Mesendoderm (in vitro differentiated cells): ENCODE measurements around the gene CDKL5.
A peak's percentile ranks its signal among the peaks of the same experiment; 100 is the strongest.

Experiments used
- DNase-seq: peaks from one replicate; pipeline ENCODE4 v3.0.0; 2013
- H2AK5ac ChIP-seq: 2 replicates; pipeline ENCODE4 v1.6.1; 2013; ENCODE audit warnings: low read length, inconsistent platforms
- H2BK120ac ChIP-seq: 2 replicates; pipeline ENCODE4 v1.6.1; 2013; ENCODE audit warnings: low read depth, mild to moderate bottlenecking, low read length, moderate library complexity, mixed read lengths
- H2BK15ac ChIP-seq: replicated peaks from 2 replicates; pipeline ENCODE4 v1.6.1; 2013; ENCODE audit warnings: low read depth, mild to moderate bottlenecking, moderate library complexity
- H2BK5ac ChIP-seq: 2 replicates; pipeline ENCODE4 v1.6.1; 2013; ENCODE audit warnings: low read length, inconsistent platforms
- H3K18ac ChIP-seq: 2 replicates; pipeline ENCODE4 v1.6.1; 2013; ENCODE audit warnings: mild to moderate bottlenecking, low read length, mixed read lengths
- H3K23ac ChIP-seq: one replicate; pipeline ENCODE4 v1.6.1; 2013; ENCODE audit warnings: low read length
- H3K27ac ChIP-seq: 2 replicates; pipeline ENCODE4 v1.5.1; 2013; ENCODE audit warnings: low read depth, mild to moderate bottlenecking, inconsistent platforms, low read length, moderate library complexity
- H3K27me3 ChIP-seq: 2 replicates; pipeline ENCODE4 v1.6.1; 2013; ENCODE audit warnings: low read length, control low read depth, mild to moderate bottlenecking, inconsistent platforms; ENCODE audit not compliant: insufficient read depth, poor library complexity
- H3K36me3 ChIP-seq: 2 replicates; pipeline ENCODE4 v1.6.1; 2013; ENCODE audit warnings: low read length, inconsistent platforms; ENCODE audit not compliant: control insufficient read depth, insufficient read depth
- H3K4ac ChIP-seq: one replicate; pipeline ENCODE4 v1.6.1; 2013; ENCODE audit warnings: low read depth, mild to moderate bottlenecking, low read length, moderate library complexity
- H3K4me1 ChIP-seq: 2 replicates; pipeline ENCODE4 v1.6.1; 2013; ENCODE audit warnings: low read depth, low read length, inconsistent platforms; ENCODE audit not compliant: control insufficient read depth
- H3K4me2 ChIP-seq: 2 replicates; pipeline ENCODE4 v1.6.1; 2013; ENCODE audit warnings: low read length
- H3K4me3 ChIP-seq: 2 replicates; pipeline ENCODE4 v1.5.1; 2013; ENCODE audit warnings: mild to moderate bottlenecking, low read length
- H3K56ac ChIP-seq: one replicate; pipeline ENCODE4 v1.6.1; 2013; ENCODE audit warnings: low read length
- H3K79me1 ChIP-seq: 2 replicates; pipeline ENCODE4 v1.6.1; 2013; ENCODE audit warnings: low read length, inconsistent platforms
- H3K79me2 ChIP-seq: 2 replicates; pipeline ENCODE4 v1.6.1; 2013; ENCODE audit warnings: mild to moderate bottlenecking, low read length; ENCODE audit not compliant: control insufficient read depth, insufficient read depth
- H3K9ac ChIP-seq: 2 replicates; pipeline ENCODE4 v1.6.1; 2013; ENCODE audit warnings: low read length, inconsistent platforms
- H4K5ac ChIP-seq: one replicate; pipeline ENCODE4 v1.6.1; 2013; ENCODE audit warnings: low read length
- H4K8ac ChIP-seq: one replicate; pipeline ENCODE4 v1.6.1; 2013; ENCODE audit warnings: low read depth, mild to moderate bottlenecking, control low read depth, low read length, moderate library complexity
- WGBS: extraction: QIAGEN DNeasy Blood & Tissue Kit; methylation state at CpG from one replicate; pipeline ENCODE4 v1.1.7; 2013; ENCODE audit warnings: low lambda C conversion rate, missing lambda C conversion rate; ENCODE audit not compliant: insufficient coverage; ENCODE audit errors: extremely low coverage; 5-methylcytosine and 5-hydroxymethylcytosine counted together

CDKL5 gene

GRCh38 chrX:18674788-18675735, 249.7 kb downstream of the CDKL5 start:
- no peaks in the 10 kb centered on the region for H3K27me3 ChIP-seq
- H3K27ac ChIP-seq: no peak overlapping the region
- no peaks in the 10 kb centered on the region for H3K79me2 ChIP-seq
- H4K8ac ChIP-seq: no peak overlapping the region
- no peak overlapping the region for H2AK5ac ChIP-seq
- H3K18ac ChIP-seq: peak overlapping the region; percentile 60
- peak overlapping the region; percentile 51 for H3K9ac ChIP-seq
- H2BK5ac ChIP-seq: no peak overlapping the region
- H2BK120ac ChIP-seq: no peak overlapping the region
- no peak overlapping the region for H3K4me2 ChIP-seq
- H3K56ac ChIP-seq: peak overlapping the region; percentile 78
- no peak overlapping the region for H4K5ac ChIP-seq
- peak; percentile 70 for DNase-seq
- H3K4me1 ChIP-seq: no peaks in the 10 kb centered on the region
- H3K36me3 ChIP-seq: no peaks in the 10 kb centered on the region
- no peak overlapping the region for H2BK15ac ChIP-seq
- no CpG with 5 or more reads among the region's 74 CpGs for WGBS
- no peak overlapping the region for H3K23ac ChIP-seq
- peak overlapping the region; percentile 35 for H3K4me3 ChIP-seq
- no peak overlapping the region for H3K4ac ChIP-seq
- no peaks in the 10 kb centered on the region for H3K79me1 ChIP-seq

GRCh38 chrX:18676050-18676449, 250.6 kb downstream of the CDKL5 start:
- no peak overlapping the region for H2AK5ac ChIP-seq
- H2BK5ac ChIP-seq: no peak overlapping the region

GRCh38 chrX:18676470-18676869, 251.1 kb downstream of the CDKL5 start:
- Histone ChIP-seq H3K27ac (no peak overlapping the region), H3K4ac (no peak overlapping the region), H3K4me1 (no peaks in the 10 kb centered on the region), H4K8ac (no peak overlapping the region), H3K79me1 (no peaks in the 10 kb centered on the region), H3K18ac (no peak overlapping the region), H2BK120ac (no peak overlapping the region), H3K27me3 (no peaks in the 10 kb centered on the region), H2BK5ac (no peak overlapping the region), H3K9ac (no peak overlapping the region), H2BK15ac (no peak overlapping the region), H4K5ac (no peak overlapping the region), H3K4me3 (no peak overlapping the region), H3K79me2 (no peaks in the 10 kb centered on the region), H3K23ac (no peak overlapping the region), H3K56ac (no peak overlapping the region), H3K36me3 (no peaks in the 10 kb centered on the region), H2AK5ac (no peak overlapping the region), H3K4me2 (no peak overlapping the region)
- no CpG with 5 or more reads among the region's 11 CpGs for WGBS
- peak; percentile 55 for DNase-seq

More at GRCh38 chrX:18676050-18676449, 250.6 kb downstream of the CDKL5 start:
- Histone ChIP-seq H3K27me3 (no peaks in the 10 kb centered on the region), H3K4me3 (no peak overlapping the region), H3K4ac (no peak overlapping the region), H2BK120ac (no peak overlapping the region), H3K36me3 (no peaks in the 10 kb centered on the region), H4K5ac (no peak overlapping the region), H3K4me2 (no peak overlapping the region), H3K23ac (no peak overlapping the region), H3K27ac (no peak overlapping the region), H3K18ac (no peak overlapping the region), H3K56ac (no peak overlapping the region), H3K79me2 (no peaks in the 10 kb centered on the region), H3K79me1 (no peaks in the 10 kb centered on the region), H4K8ac (no peak overlapping the region), H2BK15ac (no peak overlapping the region), H3K9ac (no peak overlapping the region), H3K4me1 (no peaks in the 10 kb centered on the region)
- no peak for DNase-seq
- WGBS: no CpG with 5 or more reads among the region's 10 CpGs

GRCh38 chrX:18677161-18677869, 251.9 kb downstream of the CDKL5 start:
- Histone ChIP-seq H3K27me3 (no peaks in the 10 kb centered on the region), H3K27ac (no peak overlapping the region), H3K18ac (no peak overlapping the region), H3K23ac (no peak overlapping the region), H3K4me1 (no peaks in the 10 kb centered on the region), H3K56ac (no peak overlapping the region), H3K4me2 (no peak overlapping the region), H2BK120ac (no peak overlapping the region), H2BK5ac (no peak overlapping the region), H3K79me1 (no peaks in the 10 kb centered on the region), H3K4me3 (no peak overlapping the region), H3K79me2 (no peaks in the 10 kb centered on the region), H3K4ac (no peak overlapping the region), H4K5ac (no peak overlapping the region), H2BK15ac (no peak overlapping the region), H3K9ac (no peak overlapping the region), H3K36me3 (no peaks in the 10 kb centered on the region), H4K8ac (no peak overlapping the region), H2AK5ac (no peak overlapping the region)
- no peak for DNase-seq
- WGBS: no CpG with 5 or more reads among the region's 17 CpGs

- H3K4me2 ChIP-seq: no peak overlapping the region
- H3K36me3 ChIP-seq: no peaks in the 10 kb centered on the region
- no peak overlapping the region for H3K18ac ChIP-seq
- no peak overlapping the region for H2AK5ac ChIP-seq
- H4K5ac ChIP-seq: no peak overlapping the region
- no peak overlapping the region for H4K8ac ChIP-seq
- H2BK5ac ChIP-seq: no peak overlapping the region
- no peaks in the 10 kb centered on the region for H3K4me1 ChIP-seq
- no peak overlapping the region for H3K4ac ChIP-seq
- no CpG with 5 or more reads among the region's 6 CpGs for WGBS
- no peak overlapping the region for H3K27ac ChIP-seq
- no peaks in the 10 kb centered on the region for H3K79me1 ChIP-seq
- no peak overlapping the region for H3K23ac ChIP-seq
- H3K9ac ChIP-seq: no peak overlapping the region
- H3K27me3 ChIP-seq: no peaks in the 10 kb centered on the region
- H2BK120ac ChIP-seq: no peak overlapping the region
- H3K56ac ChIP-seq: no peak overlapping the region
- no peaks in the 10 kb centered on the region for H3K79me2 ChIP-seq
- H2BK15ac ChIP-seq: no peak overlapping the region
- no peak overlapping the region for H3K4me3 ChIP-seq
- DNase-seq: no peak
These were observed 256.6 kb downstream of the CDKL5 start for GRCh38 chrX:18681996-18682395.
